Stimulated activated CD8-positive, alpha-beta memory T cell treated with anti-CD3 and anti-CD28 coated beads, Interleukin-7, amount 100 ng/mL, for 1 hour (primary cell): Measurements from ENCODE around the gene N4BP2L1.

Source experiments
- DNase-seq, 2 donors: peaks; one replicate each; pipeline ENCODE4 v3.0.0-alpha.2; 2020; ENCODE audit warnings: low read depth in 2 of 2

Gene N4BP2L1

GRCh38 chr13:32427852-32428580, at the start of gene N4BP2L1:
N4BP2L1 (minus strand) TSS chr13:32428130; CDS start chr13:32428082, 48 bp downstream.
- DNase-seq, result peak; percentile 58 to 64

GRCh38 chr13:32476892-32477291, 49.0 kb upstream of the N4BP2L1 start:
- DNase-seq, result no peak

- no peak for DNase-seq
Observed at GRCh38 chr13:32476021-32476731, 48.2 kb upstream of the N4BP2L1 start.

GRCh38 chr13:32474999-32475792, 47.3 kb upstream of the N4BP2L1 start:
- DNase-seq, result no peak

GRCh38 chr13:32473650-32474049, 45.7 kb upstream of the N4BP2L1 start:
- no peak for DNase-seq

- DNase-seq, result no peak
Observed at GRCh38 chr13:32472194-32472621, 44.3 kb upstream of the N4BP2L1 start.

- DNase-seq, result no peak
Observed at GRCh38 chr13:32471187-32471922, 43.4 kb upstream of the N4BP2L1 start.

- DNase-seq, result no peak
Observed at GRCh38 chr13:32468502-32469142, 40.7 kb upstream of the N4BP2L1 start.

- no peak for DNase-seq
Observed at GRCh38 chr13:32456591-32456990, 28.7 kb upstream of the N4BP2L1 start.

- DNase-seq, result no peak
Observed at GRCh38 chr13:32455594-32455903, 27.6 kb upstream of the N4BP2L1 start.

- DNase-seq, result no peak
Observed at GRCh38 chr13:32454886-32455593, 27.1 kb upstream of the N4BP2L1 start.

- DNase-seq, result no peak
Observed at GRCh38 chr13:32453981-32454380, 26.1 kb upstream of the N4BP2L1 start.

GRCh38 chr13:32448972-32449371, 21.0 kb upstream of the N4BP2L1 start:
- DNase-seq, result no peak

- DNase-seq, result no peak
Observed at GRCh38 chr13:32447894-32448623, 20.1 kb upstream of the N4BP2L1 start.

- DNase-seq, result no peak
Observed at GRCh38 chr13:32446773-32447465, 19.0 kb upstream of the N4BP2L1 start.

GRCh38 chr13:32446220-32446619, 18.3 kb upstream of the N4BP2L1 start:
- no peak for DNase-seq

GRCh38 chr13:32445461-32445860, 17.5 kb upstream of the N4BP2L1 start:
- DNase-seq, result no peak

GRCh38 chr13:32443111-32443510, 15.2 kb upstream of the N4BP2L1 start:
- DNase-seq, result no peak

- no peak for DNase-seq
Observed at GRCh38 chr13:32438871-32439270, 10.9 kb upstream of the N4BP2L1 start.
